AG04450 (cell line): ENCODE results near the gene IP6K1. TPM values are rescaled to one million over a fixed set of nuclear protein-coding genes. Genes with fewer than 3 reads are reported as not detected.
A peak's percentile ranks its signal among the peaks of the same experiment; 100 is the strongest.

Source experiments
- CTCF ChIA-PET: fragments of 300-600, 350-600 bp; formaldehyde crosslinking; extraction: SDS; loops from one replicate; lab custom pipeline; 2022; ENCODE audit warnings: antibody characterized with exemption, inconsistent platforms; lab: Charles Lee
- POLR2A ChIA-PET: fragments of 350-600 bp; formaldehyde crosslinking; extraction: SDS; loops from one replicate; lab custom pipeline; 2021; ENCODE audit warnings: antibody characterized with exemption, inconsistent platforms; lab: Yijun Ruan, JAX
- DNase-seq: peaks from one replicate; pipeline ENCODE4 v3.0.0-alpha.2; 2011; ENCODE audit warnings: low read depth, low spot score
- H3K27ac ChIP-seq: one replicate; pipeline ENCODE4 v1.5.1; 2012; ENCODE audit warnings: low read depth, low read length, control low read depth
- H3K27me3 ChIP-seq: one replicate; pipeline ENCODE4 v1.6.0; 2012; ENCODE audit warnings: low read length; ENCODE audit not compliant: control insufficient read depth, insufficient read depth
- H3K4me3 ChIP-seq: 2 replicates; pipeline ENCODE4 v1.5.1; 2011; ENCODE audit warnings: mild to moderate bottlenecking, low read depth, low read length, control low read depth
- H3K9me3 ChIP-seq: 2 replicates; pipeline ENCODE4 v1.5.1; 2012; ENCODE audit warnings: low read length; ENCODE audit not compliant: control insufficient read depth, insufficient read depth
- CTCF ChIP-seq: IDR thresholded peaks from 2 replicates; pipeline ENCODE4 v1.5.1; 2011; ENCODE audit warnings: low read depth, low read length, control low read depth, inconsistent platforms
- polyA plus RNA-seq: library from polyadenylated mRNA; depleted of rRNA; stranded (reverse); fragments of >200 nt; gene quantifications from 2 replicates; pipeline ENCODE4 v1.2.3, GENCODE V29; 2011

The IP6K1 gene
- polyA plus RNA-seq, 1 experiment: 40.4 TPM

GRCh38 chr3:49747792-49748480 lies 38.4 kb downstream of the IP6K1 start:
- no peaks in the 10 kb centered on the region for H3K27me3 ChIP-seq
- ChIA-PET CTCF (interaction anchor here (1.3 kb wide), 1 partner anchor 91 kb away, joined by 4 read pairs; no protein-coding TSS in a partner anchor), POLR2A (no interaction called here)
- H3K4me3 ChIP-seq: no peak overlapping the region
- TF ChIP-seq CTCF: no peak
- H3K27ac ChIP-seq: peak overlapping the region; percentile 34
- no peaks in the 10 kb centered on the region for H3K9me3 ChIP-seq
- DNase-seq: no peak

GRCh38 chr3:49745986-49746385 lies 40.4 kb downstream of the IP6K1 start:
- H3K27ac ChIP-seq: no peak overlapping the region
- TF ChIP-seq CTCF: 0 out of 2 replicates have a peak, but pooled peaks have one; percentile 16
- peak; percentile 13 for DNase-seq
- no peak overlapping the region for H3K4me3 ChIP-seq
- POLR2A ChIA-PET: no interaction called here
- CTCF ChIA-PET: interaction anchor here (1.8 kb wide), 1 partner anchor 94 kb away, joined by 9 read pairs; no protein-coding TSS in a partner anchor
- H3K9me3 ChIP-seq: no peaks in the 10 kb centered on the region
- no peaks in the 10 kb centered on the region for H3K27me3 ChIP-seq

- no peak for TF ChIP-seq CTCF
- no peaks in the 10 kb centered on the region for H3K9me3 ChIP-seq
- POLR2A ChIA-PET: no interaction called here
- no peak overlapping the region for H3K4me3 ChIP-seq
- no peak for DNase-seq
- H3K27ac ChIP-seq: no peak overlapping the region
- no peaks in the 10 kb centered on the region for H3K27me3 ChIP-seq
- CTCF ChIA-PET: interaction anchor here (1.4 kb wide), 1 partner anchor 9 kb away, joined by 3 read pairs; no protein-coding TSS in a partner anchor
These were observed 45.9 kb downstream of the IP6K1 start for GRCh38 chr3:49740427-49740826.

GRCh38 chr3:49738067-49738713 lies 48.2 kb downstream of the IP6K1 start:
- DNase-seq: no peak
- no peak for TF ChIP-seq CTCF
- ChIA-PET CTCF (no interaction called here), POLR2A (no interaction called here)
- Histone ChIP-seq H3K9me3 (no peaks in the 10 kb centered on the region), H3K27ac (no peak overlapping the region), H3K27me3 (no peaks in the 10 kb centered on the region), H3K4me3 (no peak overlapping the region)

DNA sequence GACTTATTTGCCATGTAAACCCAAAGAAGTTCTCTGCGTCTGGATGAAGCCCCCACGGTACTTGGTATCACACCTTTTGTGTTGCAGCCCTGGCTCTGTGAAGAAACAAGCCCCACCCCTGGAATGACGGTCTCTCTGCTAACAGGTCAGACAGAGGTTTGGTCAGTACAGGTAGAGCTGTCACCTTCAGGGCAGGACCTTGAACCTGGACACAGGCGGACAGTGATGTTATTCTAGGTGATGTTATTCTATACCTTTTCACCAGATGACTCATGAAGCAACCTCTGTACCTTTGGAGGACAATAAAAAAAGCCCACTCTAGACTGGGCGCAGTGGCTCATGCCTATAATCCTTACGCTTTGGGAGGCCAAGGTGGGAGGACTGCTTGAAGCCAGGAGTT lies 51.6 kb downstream of the IP6K1 start:
- TF ChIP-seq CTCF: no peak
- no peak overlapping the region for H3K27ac ChIP-seq
- POLR2A ChIA-PET: no interaction called here
- DNase-seq: no peak
- CTCF ChIA-PET: interaction anchor here (1.3 kb wide), 1 partner anchor 10 kb away, joined by 5 read pairs; no protein-coding TSS in a partner anchor
- no peak overlapping the region for H3K4me3 ChIP-seq
- H3K27me3 ChIP-seq: no peaks in the 10 kb centered on the region
- H3K9me3 ChIP-seq: no peaks in the 10 kb centered on the region
